ENCODE results near the gene ABCD1.
"Not testable (repeated sequence)": the region's sequence is repeated elsewhere in the genome, so short reads cannot be mapped to it uniquely, and the experiment has no call there.

ABCD1 gene

GRCh38 chrX:153694256-153694655 is 30.4 kb upstream of the ABCD1 start:
- in situ Hi-C loops (cut with HindIII; ENCODE audit: low sequenced_read_pairs), result not testable (repeated sequence)

- in situ Hi-C loops (cut with HindIII; ENCODE audit: low sequenced_read_pairs), result no loop called here
Measured at GRCh38 chrX:153694687-153695270, 29.9 kb upstream of the ABCD1 start.

- in situ Hi-C loops (cut with HindIII; ENCODE audit: low sequenced_read_pairs), result no loop called here
Measured at GRCh38 chrX:153696100-153696499, 28.6 kb upstream of the ABCD1 start.

- in situ Hi-C loops (cut with HindIII; ENCODE audit: low sequenced_read_pairs), result not testable (repeated sequence)
Measured at GRCh38 chrX:153696538-153696937, 28.1 kb upstream of the ABCD1 start.

GRCh38 chrX:153696986-153697722 is 27.5 kb upstream of the ABCD1 start:
- in situ Hi-C loops (cut with HindIII; ENCODE audit: low sequenced_read_pairs), result not testable (repeated sequence)

GRCh38 chrX:153697924-153698865 is 26.5 kb upstream of the ABCD1 start:
- in situ Hi-C loops (cut with HindIII; ENCODE audit: low sequenced_read_pairs), result no loop called here

GRCh38 chrX:153699210-153699783 is 25.4 kb upstream of the ABCD1 start:
- in situ Hi-C loops (cut with HindIII; ENCODE audit: low sequenced_read_pairs), result not testable (repeated sequence)

GRCh38 chrX:153699784-153700371 is 24.8 kb upstream of the ABCD1 start:
- in situ Hi-C loops (cut with HindIII; ENCODE audit: low sequenced_read_pairs), result not testable (repeated sequence)

GRCh38 chrX:153700376-153700945 is 24.2 kb upstream of the ABCD1 start:
- in situ Hi-C loops (cut with HindIII; ENCODE audit: low sequenced_read_pairs), result no loop called here

GRCh38 chrX:153700967-153701366 is 23.7 kb upstream of the ABCD1 start:
- in situ Hi-C loops (cut with HindIII; ENCODE audit: low sequenced_read_pairs), result no loop called here

GRCh38 chrX:153701706-153702105 is 22.9 kb upstream of the ABCD1 start:
- in situ Hi-C loops (cut with HindIII; ENCODE audit: low sequenced_read_pairs), result no loop called here

GRCh38 chrX:153702336-153703035 is 22.2 kb upstream of the ABCD1 start:
- in situ Hi-C loops (cut with HindIII; ENCODE audit: low sequenced_read_pairs), result no loop called here

GRCh38 chrX:153703036-153703370 is 21.7 kb upstream of the ABCD1 start:
- in situ Hi-C loops (cut with HindIII; ENCODE audit: low sequenced_read_pairs), result no loop called here

GRCh38 chrX:153704021-153704526 is 20.6 kb upstream of the ABCD1 start:
- in situ Hi-C loops (cut with HindIII; ENCODE audit: low sequenced_read_pairs), result no loop called here

GRCh38 chrX:153704631-153705402 is 19.8 kb upstream of the ABCD1 start:
- in situ Hi-C loops (cut with HindIII; ENCODE audit: low sequenced_read_pairs), result not testable (repeated sequence)

- in situ Hi-C loops (cut with HindIII; ENCODE audit: low sequenced_read_pairs), result not testable (repeated sequence)
Measured at GRCh38 chrX:153705403-153706060, 19.1 kb upstream of the ABCD1 start.

GRCh38 chrX:153706799-153707198 is 17.9 kb upstream of the ABCD1 start:
- in situ Hi-C loops (cut with HindIII; ENCODE audit: low sequenced_read_pairs), result no loop called here

- in situ Hi-C loops (cut with HindIII; ENCODE audit: low sequenced_read_pairs), result no loop called here
Measured at GRCh38 chrX:153707406-153707805, 17.2 kb upstream of the ABCD1 start.
